WTC11 (cell line): ENCODE results near the gene FSD1. TPM values are rescaled to one million over a fixed set of nuclear protein-coding genes. Genes with fewer than 3 reads are reported as not detected.

ENCODE experiments used
- ATAC-seq: fragments of 200-7000 bp; cut with Tn5 transposase; 2 replicates; pipeline ENCODE4 v1.10.0; 2021; ENCODE audit warnings: mild to moderate bottlenecking, moderate library complexity
- CTCF ChIA-PET: fragments of 300-600 bp; sonication (Branson Sonifier 250); formaldehyde crosslinking; loops from one replicate; lab custom pipeline; 2021; ENCODE audit warnings: antibody characterized with exemption; lab: Charles Lee
- POLR2A ChIA-PET: fragments of 350-600 bp; sonication (Branson Sonifier 250); formaldehyde crosslinking; loops from one replicate; lab custom pipeline; 2021; ENCODE audit warnings: antibody characterized with exemption; lab: Charles Lee
- DNase-seq: peaks from one replicate; pipeline ENCODE4 v3.0.0; 2021; ENCODE audit warnings: low spot score
- H3K27ac Mint-ChIP-seq: 2 replicates; pipeline ENCODE4 v1.8.0; 2021; ENCODE audit warnings: mixed read lengths
- H3K27me3 Mint-ChIP-seq: 2 replicates; pipeline ENCODE4 v1.8.0; 2021; ENCODE audit warnings: low read depth, mild to moderate bottlenecking, moderate library complexity, mixed read lengths
- H3K36me3 Mint-ChIP-seq: 2 replicates; pipeline ENCODE4 v1.8.0; 2021; ENCODE audit warnings: mixed read lengths
- H3K4me1 Mint-ChIP-seq: 2 replicates; pipeline ENCODE4 v1.8.0; 2022; ENCODE audit warnings: mixed read lengths
- H3K4me3 Mint-ChIP-seq: 2 replicates; pipeline ENCODE4 v1.8.0; 2021; ENCODE audit warnings: mild to moderate bottlenecking, moderate library complexity, mixed read lengths
- H3K9me3 Mint-ChIP-seq: 2 replicates; pipeline ENCODE4 v1.8.0; 2021; ENCODE audit warnings: mixed read lengths
- CBFB ChIP-seq: sonication (generic); formaldehyde crosslinking; IDR thresholded peaks from 2 replicates; pipeline ENCODE4 v1.8.1; 2022; ENCODE audit warnings: mild to moderate bottlenecking, low read depth, missing genetic modification reagents
- CREM ChIP-seq: sonication (generic); formaldehyde crosslinking; IDR thresholded peaks from 2 replicates; pipeline ENCODE4 v1.8.1; 2022; ENCODE audit warnings: mild to moderate bottlenecking, missing genetic modification reagents, moderate library complexity
- ESRRA ChIP-seq: sonication (generic); formaldehyde crosslinking; IDR thresholded peaks from 2 replicates; pipeline ENCODE4 v1.8.1; 2022; ENCODE audit warnings: mild to moderate bottlenecking, missing genetic modification reagents, borderline replicate concordance
- ETV6 ChIP-seq: sonication (generic); formaldehyde crosslinking; IDR thresholded peaks from 2 replicates; pipeline ENCODE4 v1.8.1; 2022; ENCODE audit warnings: mild to moderate bottlenecking, missing genetic modification reagents
- FOXJ3 ChIP-seq: sonication (generic); formaldehyde crosslinking; IDR thresholded peaks from 2 replicates; pipeline ENCODE4 v1.9.0; 2021; ENCODE audit warnings: missing genetic modification reagents, mild to moderate bottlenecking, borderline replicate concordance
- JUN ChIP-seq: sonication (generic); formaldehyde crosslinking; IDR thresholded peaks from 2 replicates; pipeline ENCODE4 v1.8.0; 2023; ENCODE audit warnings: mild to moderate bottlenecking, missing genetic modification reagents
- KAT7 ChIP-seq: sonication (generic); formaldehyde crosslinking; IDR thresholded peaks from 2 replicates; pipeline ENCODE4 v1.8.1; 2023; ENCODE audit warnings: missing genetic modification reagents, mild to moderate bottlenecking, borderline replicate concordance
- NR3C1 ChIP-seq: sonication (generic); formaldehyde crosslinking; conservative IDR thresholded peaks from 2 replicates; pipeline ENCODE4 v1.8.1; 2023; ENCODE audit warnings: low read depth, mild to moderate bottlenecking, missing genetic modification reagents
- ZNF138 ChIP-seq: sonication (generic); formaldehyde crosslinking; conservative IDR thresholded peaks from 2 replicates; pipeline ENCODE4 v1.8.1; 2022; ENCODE audit warnings: mild to moderate bottlenecking, moderate library complexity, missing genetic modification reagents
- ZNF423 ChIP-seq: fragments of 250-450 bp; sonication (Bioruptor Pico); IDR thresholded peaks from 2 replicates; pipeline ENCODE4 v2.1.2; 2022; ENCODE audit warnings: mild to moderate bottlenecking, moderate library complexity
- total RNA-seq: library from RNA; stranded (reverse); gene quantifications from 3 replicates; pipeline ENCODE4 v1.2.3, GENCODE V29; 2021
- TF ChIP-seq, protein P1 (sequence below): sonication (generic); formaldehyde crosslinking; IDR thresholded peaks from 2 replicates; pipeline ENCODE4 v1.8.0; 2022; ENCODE audit warnings: mild to moderate bottlenecking, missing genetic modification reagents
- TF ChIP-seq, protein P2 (sequence below): sonication (generic); formaldehyde crosslinking; IDR thresholded peaks from 2 replicates; pipeline ENCODE4 v1.8.0; 2023; ENCODE audit warnings: missing genetic modification reagents, mild to moderate bottlenecking, borderline replicate concordance
- TF ChIP-seq, protein P3 (sequence below): sonication (generic); formaldehyde crosslinking; IDR thresholded peaks from 2 replicates; pipeline ENCODE4 v1.8.1; 2022; ENCODE audit warnings: mild to moderate bottlenecking, moderate library complexity, missing genetic modification reagents
- TF ChIP-seq, protein P4 (sequence below): fragments of 250-450 bp; sonication (Bioruptor Pico); IDR thresholded peaks from 2 replicates; pipeline ENCODE4 v1.9.0; 2021; ENCODE audit warnings: mild to moderate bottlenecking, borderline replicate concordance

FSD1 gene
- total RNA-seq, 1 experiment from 2014 or later = 61.3 TPM

DNA sequence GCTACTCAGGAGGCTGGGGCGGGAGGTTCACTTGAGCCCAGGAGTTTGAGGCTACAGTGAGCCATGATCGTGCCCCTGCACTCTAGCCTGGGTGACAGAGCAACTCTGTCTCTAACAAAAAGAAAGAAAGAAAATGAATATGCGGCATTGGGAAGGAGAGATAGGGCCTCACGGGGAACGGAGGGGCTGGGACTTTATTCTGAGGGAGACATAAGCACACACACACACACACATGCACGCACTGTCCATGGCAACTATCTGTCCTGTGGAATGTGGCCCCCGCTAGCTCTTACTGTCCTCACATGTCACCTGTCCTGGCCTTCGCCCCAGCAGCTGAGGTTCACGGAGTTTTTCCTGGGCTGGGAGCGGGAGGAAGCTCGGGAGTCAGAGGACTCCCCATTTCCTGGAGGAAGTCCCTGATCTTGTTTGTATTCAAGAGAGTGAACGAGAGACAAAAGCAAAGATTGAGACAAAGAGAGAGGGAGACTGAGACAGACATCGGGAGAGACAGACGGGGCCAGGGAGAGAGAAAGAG, 33.6 kb downstream of the FSD1 start (continued):
- TF ChIP-seq, protein P1, sequence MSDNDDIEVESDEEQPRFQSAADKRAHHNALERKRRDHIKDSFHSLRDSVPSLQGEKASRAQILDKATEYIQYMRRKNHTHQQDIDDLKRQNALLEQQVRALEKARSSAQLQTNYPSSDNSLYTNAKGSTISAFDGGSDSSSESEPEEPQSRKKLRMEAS = no peak
- TF ChIP-seq, protein P2, sequence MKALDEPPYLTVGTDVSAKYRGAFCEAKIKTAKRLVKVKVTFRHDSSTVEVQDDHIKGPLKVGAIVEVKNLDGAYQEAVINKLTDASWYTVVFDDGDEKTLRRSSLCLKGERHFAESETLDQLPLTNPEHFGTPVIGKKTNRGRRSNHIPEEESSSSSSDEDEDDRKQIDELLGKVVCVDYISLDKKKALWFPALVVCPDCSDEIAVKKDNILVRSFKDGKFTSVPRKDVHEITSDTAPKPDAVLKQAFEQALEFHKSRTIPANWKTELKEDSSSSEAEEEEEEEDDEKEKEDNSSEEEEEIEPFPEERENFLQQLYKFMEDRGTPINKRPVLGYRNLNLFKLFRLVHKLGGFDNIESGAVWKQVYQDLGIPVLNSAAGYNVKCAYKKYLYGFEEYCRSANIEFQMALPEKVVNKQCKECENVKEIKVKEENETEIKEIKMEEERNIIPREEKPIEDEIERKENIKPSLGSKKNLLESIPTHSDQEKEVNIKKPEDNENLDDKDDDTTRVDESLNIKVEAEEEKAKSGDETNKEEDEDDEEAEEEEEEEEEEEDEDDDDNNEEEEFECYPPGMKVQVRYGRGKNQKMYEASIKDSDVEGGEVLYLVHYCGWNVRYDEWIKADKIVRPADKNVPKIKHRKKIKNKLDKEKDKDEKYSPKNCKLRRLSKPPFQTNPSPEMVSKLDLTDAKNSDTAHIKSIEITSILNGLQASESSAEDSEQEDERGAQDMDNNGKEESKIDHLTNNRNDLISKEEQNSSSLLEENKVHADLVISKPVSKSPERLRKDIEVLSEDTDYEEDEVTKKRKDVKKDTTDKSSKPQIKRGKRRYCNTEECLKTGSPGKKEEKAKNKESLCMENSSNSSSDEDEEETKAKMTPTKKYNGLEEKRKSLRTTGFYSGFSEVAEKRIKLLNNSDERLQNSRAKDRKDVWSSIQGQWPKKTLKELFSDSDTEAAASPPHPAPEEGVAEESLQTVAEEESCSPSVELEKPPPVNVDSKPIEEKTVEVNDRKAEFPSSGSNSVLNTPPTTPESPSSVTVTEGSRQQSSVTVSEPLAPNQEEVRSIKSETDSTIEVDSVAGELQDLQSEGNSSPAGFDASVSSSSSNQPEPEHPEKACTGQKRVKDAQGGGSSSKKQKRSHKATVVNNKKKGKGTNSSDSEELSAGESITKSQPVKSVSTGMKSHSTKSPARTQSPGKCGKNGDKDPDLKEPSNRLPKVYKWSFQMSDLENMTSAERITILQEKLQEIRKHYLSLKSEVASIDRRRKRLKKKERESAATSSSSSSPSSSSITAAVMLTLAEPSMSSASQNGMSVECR = no peak
- TF ChIP-seq, protein P3, sequence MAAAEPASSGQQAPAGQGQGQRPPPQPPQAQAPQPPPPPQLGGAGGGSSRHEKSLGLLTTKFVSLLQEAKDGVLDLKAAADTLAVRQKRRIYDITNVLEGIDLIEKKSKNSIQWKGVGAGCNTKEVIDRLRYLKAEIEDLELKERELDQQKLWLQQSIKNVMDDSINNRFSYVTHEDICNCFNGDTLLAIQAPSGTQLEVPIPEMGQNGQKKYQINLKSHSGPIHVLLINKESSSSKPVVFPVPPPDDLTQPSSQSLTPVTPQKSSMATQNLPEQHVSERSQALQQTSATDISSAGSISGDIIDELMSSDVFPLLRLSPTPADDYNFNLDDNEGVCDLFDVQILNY (CRISPR knock-in tag) = no peak
- TF ChIP-seq ZNF423 (CRISPR knock-in tag) (no peak), NR3C1 (CRISPR knock-in tag) (no peak)

DNA sequence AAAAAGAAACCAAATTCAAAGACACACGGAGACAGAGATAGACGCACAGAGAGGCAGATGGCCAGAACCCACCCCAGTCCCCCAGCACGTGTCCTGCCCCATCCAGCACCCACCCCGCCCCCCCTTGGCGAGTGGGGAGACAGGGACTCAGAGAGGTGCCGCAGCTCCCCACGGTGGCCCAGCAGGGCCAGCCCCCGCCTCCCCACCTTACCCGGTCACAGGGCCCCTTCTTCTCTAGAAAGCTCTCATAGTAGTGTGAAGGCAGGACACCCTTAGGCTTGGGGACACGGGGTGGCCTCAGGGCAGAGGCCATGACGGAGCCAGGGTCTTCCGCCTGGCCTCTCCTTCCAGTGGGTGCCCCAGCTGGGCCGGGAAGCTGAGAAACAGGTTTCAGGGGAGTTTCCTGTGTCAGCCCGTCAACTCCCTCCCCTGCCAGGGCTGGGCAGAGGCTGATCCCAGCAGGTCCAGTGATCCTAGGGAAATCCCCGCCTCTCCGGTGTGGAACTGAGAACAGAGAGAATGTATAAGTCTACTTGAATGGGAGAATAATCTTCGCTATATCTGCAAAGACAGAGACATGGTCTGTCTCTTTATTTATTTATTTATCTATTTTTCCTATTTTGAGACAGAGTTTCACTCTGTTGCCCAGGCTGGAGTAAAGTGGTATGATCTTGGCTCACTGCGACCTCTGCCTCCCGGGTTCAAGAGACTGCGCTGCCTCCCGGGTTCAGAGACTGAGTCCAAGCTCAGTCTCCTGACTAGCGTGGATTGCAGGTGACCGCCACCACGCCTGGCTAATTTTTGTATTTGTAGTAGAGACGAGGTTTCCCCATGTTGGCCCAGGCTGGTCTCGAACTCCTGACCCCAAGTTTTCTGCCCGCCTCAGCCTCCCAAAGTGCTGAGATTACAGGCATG, 34.3 kb downstream of the FSD1 start, which contains the start of gene STAP2:
STAP2 (minus strand) TSS at position 387 of the 915 bp plus-strand sequence; CDS start at position 313, 74 bp downstream.
- peak; percentile 52 for DNase-seq
- no peak for TF ChIP-seq JUN (CRISPR knock-in tag)
- TF ChIP-seq FOXJ3 (CRISPR knock-in tag) = no peak
- no peak for TF ChIP-seq ETV6 (CRISPR knock-in tag)
- no peak for TF ChIP-seq CREM
- no peak for TF ChIP-seq CBFB
- no peak for TF ChIP-seq KAT7 (CRISPR knock-in tag)
- no peak for TF ChIP-seq ESRRA
- TF ChIP-seq, protein P4, sequence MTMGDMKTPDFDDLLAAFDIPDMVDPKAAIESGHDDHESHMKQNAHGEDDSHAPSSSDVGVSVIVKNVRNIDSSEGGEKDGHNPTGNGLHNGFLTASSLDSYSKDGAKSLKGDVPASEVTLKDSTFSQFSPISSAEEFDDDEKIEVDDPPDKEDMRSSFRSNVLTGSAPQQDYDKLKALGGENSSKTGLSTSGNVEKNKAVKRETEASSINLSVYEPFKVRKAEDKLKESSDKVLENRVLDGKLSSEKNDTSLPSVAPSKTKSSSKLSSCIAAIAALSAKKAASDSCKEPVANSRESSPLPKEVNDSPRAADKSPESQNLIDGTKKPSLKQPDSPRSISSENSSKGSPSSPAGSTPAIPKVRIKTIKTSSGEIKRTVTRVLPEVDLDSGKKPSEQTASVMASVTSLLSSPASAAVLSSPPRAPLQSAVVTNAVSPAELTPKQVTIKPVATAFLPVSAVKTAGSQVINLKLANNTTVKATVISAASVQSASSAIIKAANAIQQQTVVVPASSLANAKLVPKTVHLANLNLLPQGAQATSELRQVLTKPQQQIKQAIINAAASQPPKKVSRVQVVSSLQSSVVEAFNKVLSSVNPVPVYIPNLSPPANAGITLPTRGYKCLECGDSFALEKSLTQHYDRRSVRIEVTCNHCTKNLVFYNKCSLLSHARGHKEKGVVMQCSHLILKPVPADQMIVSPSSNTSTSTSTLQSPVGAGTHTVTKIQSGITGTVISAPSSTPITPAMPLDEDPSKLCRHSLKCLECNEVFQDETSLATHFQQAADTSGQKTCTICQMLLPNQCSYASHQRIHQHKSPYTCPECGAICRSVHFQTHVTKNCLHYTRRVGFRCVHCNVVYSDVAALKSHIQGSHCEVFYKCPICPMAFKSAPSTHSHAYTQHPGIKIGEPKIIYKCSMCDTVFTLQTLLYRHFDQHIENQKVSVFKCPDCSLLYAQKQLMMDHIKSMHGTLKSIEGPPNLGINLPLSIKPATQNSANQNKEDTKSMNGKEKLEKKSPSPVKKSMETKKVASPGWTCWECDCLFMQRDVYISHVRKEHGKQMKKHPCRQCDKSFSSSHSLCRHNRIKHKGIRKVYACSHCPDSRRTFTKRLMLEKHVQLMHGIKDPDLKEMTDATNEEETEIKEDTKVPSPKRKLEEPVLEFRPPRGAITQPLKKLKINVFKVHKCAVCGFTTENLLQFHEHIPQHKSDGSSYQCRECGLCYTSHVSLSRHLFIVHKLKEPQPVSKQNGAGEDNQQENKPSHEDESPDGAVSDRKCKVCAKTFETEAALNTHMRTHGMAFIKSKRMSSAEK = no peak
- TF ChIP-seq, protein P2 = no peak
- TF ChIP-seq ZNF138 (CRISPR knock-in tag) = no peak
- Mint-ChIP-seq H3K9me3 (peaks cover 16% of the 10 kb centered on the region), H3K4me1 (peaks cover 15% of the 10 kb centered on the region), H3K4me3 (peak within 1 kb of the TSS; percentile 67), H3K27me3 (peaks cover 23% of the 10 kb centered on the region), H3K27ac (peak within 1 kb of the TSS; percentile 65), H3K36me3 (peaks cover 18% of the 10 kb centered on the region)
- ChIA-PET CTCF (interaction anchor here (0.6 to 3.9 kb wide), 6 partner anchors 14 to 185 kb away, joined by 3 to 29 read pairs (median 4); no protein-coding TSS in a partner anchor), POLR2A (interaction anchor here (1.0 kb wide), 1 partner anchor 11 kb away, joined by 4 read pairs; no protein-coding TSS in a partner anchor)
- ATAC-seq = no peak
